Glutamatergic neuron (in vitro differentiated cells): ENCODE results near the gene FXYD4. TPM values are rescaled to one million over a fixed set of nuclear protein-coding genes. Genes with fewer than 3 reads are reported as not detected.
A peak's percentile ranks its signal among the peaks of the same experiment; 100 is the strongest.

Experiments
- DNase-seq: peaks from one replicate; pipeline ENCODE4 v3.0.0; 2022
- H3K27ac Mint-ChIP-seq: one replicate; pipeline ENCODE4 v1.8.0; 2020; ENCODE audit warnings: mild to moderate bottlenecking, mixed read lengths, inconsistent platforms; ENCODE audit not compliant: unreplicated experiment
- H3K27me3 Mint-ChIP-seq: one replicate; pipeline ENCODE4 v1.8.0; 2020; ENCODE audit warnings: mild to moderate bottlenecking, moderate library complexity, mixed read lengths, inconsistent platforms; ENCODE audit not compliant: unreplicated experiment
- H3K36me3 Mint-ChIP-seq: one replicate; pipeline ENCODE4 v1.8.0; 2020; ENCODE audit warnings: mild to moderate bottlenecking, mixed read lengths, inconsistent platforms; ENCODE audit not compliant: unreplicated experiment
- H3K4me1 Mint-ChIP-seq: one replicate; pipeline ENCODE4 v1.8.0; 2020; ENCODE audit warnings: mild to moderate bottlenecking, low read depth, mixed read lengths, inconsistent platforms; ENCODE audit not compliant: unreplicated experiment
- H3K4me3 Mint-ChIP-seq: one replicate; pipeline ENCODE4 v1.8.0; 2020; ENCODE audit warnings: mild to moderate bottlenecking, mixed read lengths, inconsistent platforms; ENCODE audit not compliant: unreplicated experiment
- H3K9me3 Mint-ChIP-seq: one replicate; pipeline ENCODE4 v1.8.0; 2020; ENCODE audit warnings: mild to moderate bottlenecking, moderate library complexity, mixed read lengths, inconsistent platforms; ENCODE audit not compliant: unreplicated experiment
- CTCF ChIP-seq: fragments of 200-600 bp; sonication (generic); IDR thresholded peaks from one replicate; pipeline ENCODE4 v1.5.0; 2021; ENCODE audit not compliant: partially characterized antibody, unreplicated experiment
- total RNA-seq: library from RNA; stranded (reverse); fragmentation: NEBNext Ultra II Directional; extraction: Animal tissue kit (Norgen Biotek cat#: 25700); gene quantifications from one replicate; pipeline ENCODE4 v1.2.1, GENCODE V29; 2021; ENCODE audit not compliant: unreplicated experiment

Gene FXYD4
- total RNA-seq, 1 donor from 2014 or later = not detected

GRCh38 chr10:43355749-43356371 is 15.6 kb upstream of the FXYD4 start:
- no peak for DNase-seq
- Mint-ChIP-seq H3K36me3 (no peaks in the 10 kb centered on the region), H3K4me3 (no peak overlapping the region), H3K9me3 (peaks cover 2% of the 10 kb centered on the region), H3K27ac (no peak overlapping the region), H3K4me1 (peaks cover 2% of the 10 kb centered on the region), H3K27me3 (no peaks in the 10 kb centered on the region)
- no peak for TF ChIP-seq CTCF

GRCh38 chr10:43360086-43360485 is 11.3 kb upstream of the FXYD4 start:
- Mint-ChIP-seq H3K4me3 (peak overlapping the region; percentile 33), H3K27ac (no peak overlapping the region), H3K4me1 (peaks cover 2% of the 10 kb centered on the region), H3K9me3 (peaks cover 7% of the 10 kb centered on the region), H3K27me3 (no peaks in the 10 kb centered on the region), H3K36me3 (no peaks in the 10 kb centered on the region)
- no peak for TF ChIP-seq CTCF
- DNase-seq = no peak

GRCh38 chr10:43361547-43362190 is 9.8 kb upstream of the FXYD4 start:
- peak overlapping the region; percentile 94 for H3K4me3 Mint-ChIP-seq
- no peak for TF ChIP-seq CTCF
- H3K36me3 Mint-ChIP-seq = no peaks in the 10 kb centered on the region
- no peaks in the 10 kb centered on the region for H3K27me3 Mint-ChIP-seq
- peaks cover 7% of the 10 kb centered on the region for H3K9me3 Mint-ChIP-seq
- DNase-seq = no peak
- H3K4me1 Mint-ChIP-seq = no peaks in the 10 kb centered on the region
- peak overlapping the region; percentile 80 for H3K27ac Mint-ChIP-seq

GRCh38 chr10:43362191-43362839 is 9.1 kb upstream of the FXYD4 start:
- peaks cover 7% of the 10 kb centered on the region for H3K9me3 Mint-ChIP-seq
- H3K36me3 Mint-ChIP-seq = no peaks in the 10 kb centered on the region
- peak; percentile 94 for DNase-seq
- no peak for TF ChIP-seq CTCF
- no peaks in the 10 kb centered on the region for H3K27me3 Mint-ChIP-seq
- peak overlapping the region; percentile 94 for H3K4me3 Mint-ChIP-seq
- peak overlapping the region; percentile 80 for H3K27ac Mint-ChIP-seq
- H3K4me1 Mint-ChIP-seq = no peaks in the 10 kb centered on the region

- no peak for TF ChIP-seq CTCF
- Mint-ChIP-seq H3K4me1 (no peaks in the 10 kb centered on the region), H3K27me3 (no peaks in the 10 kb centered on the region), H3K9me3 (peaks cover 7% of the 10 kb centered on the region), H3K36me3 (no peaks in the 10 kb centered on the region), H3K4me3 (no peak overlapping the region), H3K27ac (no peak overlapping the region)
- DNase-seq = no peak
Measured at GRCh38 chr10:43365001-43365400, 6.4 kb upstream of the FXYD4 start.
